ENCODE data around the gene SCNN1A. TPM values are rescaled to one million over a fixed set of nuclear protein-coding genes. Genes with fewer than 3 reads are reported as not detected.

SCNN1A gene
- total and polyA plus RNA-seq, 2 experiments from 2014 or later: 21.7 to 28.4 TPM

DNA sequence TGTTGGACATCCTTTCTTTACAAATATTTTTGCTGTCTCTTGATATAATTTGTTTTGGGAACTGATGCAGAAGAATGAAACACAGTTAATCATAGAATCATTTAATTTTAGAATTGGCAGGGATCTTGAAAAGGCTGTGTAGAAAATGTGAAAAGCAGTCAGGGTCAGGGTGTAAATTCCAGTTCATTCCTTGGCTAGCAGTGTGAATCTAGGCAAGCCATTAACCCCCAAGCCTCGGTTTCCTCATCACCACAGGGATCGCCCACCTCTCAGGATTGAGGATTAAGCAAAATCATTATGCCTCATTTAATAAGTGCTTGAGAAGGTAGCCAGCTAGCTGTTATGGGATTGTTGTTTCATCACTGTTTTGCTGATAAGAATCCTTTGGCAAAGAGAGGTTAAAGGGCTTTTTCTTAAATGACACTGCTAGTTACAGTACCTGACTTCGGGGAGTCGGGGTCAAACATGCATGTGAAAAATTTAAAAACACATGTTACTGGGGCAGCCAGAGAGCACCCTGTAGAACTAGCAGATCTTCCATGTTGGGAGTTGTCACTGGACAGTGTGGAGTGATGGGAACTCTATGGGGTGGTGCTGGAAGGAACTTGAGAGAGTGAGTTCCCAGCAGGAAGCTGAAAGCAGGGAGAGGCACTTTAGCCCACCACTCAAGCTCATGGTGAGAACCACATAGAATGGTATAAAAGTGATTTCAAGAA, 44.2 kb downstream of the SCNN1A start:
- TF ChIP-seq EZH2 (IDR thresholded peaks at IDR 0.05; ENCODE audit: borderline replicate concordance) (no peak), EZH2phosphoT487 (IDR thresholded peaks at IDR 0.05; ENCODE audit: low read depth, severe bottlenecking, unreplicated experiment) (no peak), CTCF (IDR thresholded peaks at IDR 0.05; ENCODE audit: poor library complexity) (no peak)
- no peak for DNase-seq (ENCODE audit: low spot score)
- Histone ChIP-seq H3K4me1 (ENCODE audit: insufficient read depth) (peaks cover 20% of the 10 kb centered on the region), H2AFZ (no peak overlapping the region), H3K4me3 (no peak overlapping the region), H3K27me3 (no peaks in the 10 kb centered on the region), H3K27ac (peak overlapping the region; percentile 30), H3K9me3 (ENCODE audit: low read depth) (no peaks in the 10 kb centered on the region), H3K9me2 (replicated peaks; ENCODE audit: insufficient read depth) (no peaks in the 10 kb centered on the region), H4K20me1 (ENCODE audit: insufficient read depth, poor library complexity, severe bottlenecking) (peaks cover 10% of the 10 kb centered on the region), H3K79me2 (peaks cover 44% of the 10 kb centered on the region), H3K36me3 (replicated peaks; ENCODE audit: insufficient read depth, low read depth) (peaks cover 9% of the 10 kb centered on the region), H3K4me2 (no peak overlapping the region)
- 94% methylated on average over 4 of the region's 4 CpGs for WGBS (ENCODE audit: low lambda C conversion rate, missing lambda C conversion rate)

DNA sequence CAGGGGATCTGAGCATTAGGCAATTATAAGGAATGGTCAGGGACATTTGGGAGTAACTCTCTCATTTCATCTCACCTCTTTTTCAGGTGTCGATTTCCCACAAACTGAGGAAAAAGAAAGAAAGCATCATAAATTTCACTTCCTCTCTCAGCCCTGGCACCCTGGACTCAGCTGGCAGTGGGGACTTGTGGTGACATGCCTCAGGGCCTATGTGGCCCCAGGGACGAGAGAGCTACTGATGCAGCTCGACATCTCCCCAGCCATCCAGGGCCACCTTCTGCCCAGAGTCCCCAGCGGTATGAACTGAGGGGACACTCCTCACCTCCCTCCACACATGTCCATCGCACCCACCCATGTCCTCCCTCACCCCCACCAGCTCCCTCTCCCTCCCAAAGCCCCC, 45.2 kb downstream of the SCNN1A start:
- TF ChIP-seq EZH2 (IDR thresholded peaks at IDR 0.05; ENCODE audit: borderline replicate concordance) (no peak), CTCF (IDR thresholded peaks at IDR 0.05; ENCODE audit: poor library complexity) (no peak), EZH2phosphoT487 (IDR thresholded peaks at IDR 0.05; ENCODE audit: low read depth, severe bottlenecking, unreplicated experiment) (no peak)
- Histone ChIP-seq H3K4me1 (ENCODE audit: insufficient read depth) (peaks cover 12% of the 10 kb centered on the region), H3K36me3 (replicated peaks; ENCODE audit: insufficient read depth, low read depth) (peaks cover 9% of the 10 kb centered on the region)

GRCh38 chr12:6329703-6330064, 45.7 kb downstream of the SCNN1A start:
- H4K20me1 ChIP-seq (ENCODE audit: insufficient read depth, poor library complexity, severe bottlenecking): peaks cover 9% of the 10 kb centered on the region
- H3K9me3 ChIP-seq (ENCODE audit: low read depth): no peaks in the 10 kb centered on the region
- no peak for TF ChIP-seq EZH2phosphoT487 (IDR thresholded peaks at IDR 0.05; ENCODE audit: low read depth, severe bottlenecking, unreplicated experiment)
- TF ChIP-seq EZH2 (IDR thresholded peaks at IDR 0.05; ENCODE audit: borderline replicate concordance): no peak
- no peak for TF ChIP-seq CTCF (IDR thresholded peaks at IDR 0.05; ENCODE audit: poor library complexity)
- no peak overlapping the region for H2AFZ ChIP-seq
- H3K4me2 ChIP-seq: no peak overlapping the region
- no peak for DNase-seq (ENCODE audit: low spot score)
- peaks cover 10% of the 10 kb centered on the region for H3K4me1 ChIP-seq (ENCODE audit: insufficient read depth)
- no peak overlapping the region for H3K4me3 ChIP-seq
- no peaks in the 10 kb centered on the region for H3K9me2 ChIP-seq (replicated peaks; ENCODE audit: insufficient read depth)
- H3K27ac ChIP-seq: no peak overlapping the region
- H3K36me3 ChIP-seq (replicated peaks; ENCODE audit: insufficient read depth, low read depth): peaks cover 9% of the 10 kb centered on the region
- no peaks in the 10 kb centered on the region for H3K27me3 ChIP-seq
- H3K79me2 ChIP-seq: peaks cover 39% of the 10 kb centered on the region
- WGBS (ENCODE audit: low lambda C conversion rate, missing lambda C conversion rate): 92% methylated on average over 4 of the region's 15 CpGs

More for the DNA sequence above, 45.2 kb downstream of the SCNN1A start:
- Histone ChIP-seq H3K9me3 (ENCODE audit: low read depth) (no peaks in the 10 kb centered on the region), H3K4me2 (no peak overlapping the region), H3K79me2 (peaks cover 44% of the 10 kb centered on the region), H3K27me3 (no peaks in the 10 kb centered on the region), H3K4me3 (no peak overlapping the region), H4K20me1 (ENCODE audit: insufficient read depth, poor library complexity, severe bottlenecking) (peaks cover 10% of the 10 kb centered on the region), H2AFZ (no peak overlapping the region), H3K9me2 (replicated peaks; ENCODE audit: insufficient read depth) (no peaks in the 10 kb centered on the region), H3K27ac (no peak overlapping the region)
- WGBS (ENCODE audit: low lambda C conversion rate, missing lambda C conversion rate): 94% methylated on average over 4 of the region's 5 CpGs
- DNase-seq (ENCODE audit: low spot score): no peak
